ENCODE measurements around the gene CLCA1.

GRCh38 chr1:86453664-86454063, 15.1 kb upstream of the CLCA1 start:
- TF ChIP-seq YY1 (IDR thresholded peaks at IDR 0.05; ENCODE audit: insufficient read depth, insufficient read length) (no peak), ZNF274 (IDR thresholded peaks at IDR 0.05; ENCODE audit: low read depth, low read length) (no peak), SUZ12 (IDR thresholded peaks at IDR 0.05; ENCODE audit: extremely low read depth, insufficient read depth, insufficient read length) (no peak)

Measured in NT2/D1 (cell line).